Measurements from ENCODE around the gene SF3A2.
A peak's percentile ranks its signal among the peaks of the same experiment; 100 is the strongest.
"Not testable (repeated sequence)": the region's sequence is repeated elsewhere in the genome, so short reads cannot be mapped to it uniquely, and the experiment has no call there.

The SF3A2 gene

GRCh38 chr19:2277138-2277537 is 40.5 kb downstream of the SF3A2 start:
- no peak for DNase-seq

DNA sequence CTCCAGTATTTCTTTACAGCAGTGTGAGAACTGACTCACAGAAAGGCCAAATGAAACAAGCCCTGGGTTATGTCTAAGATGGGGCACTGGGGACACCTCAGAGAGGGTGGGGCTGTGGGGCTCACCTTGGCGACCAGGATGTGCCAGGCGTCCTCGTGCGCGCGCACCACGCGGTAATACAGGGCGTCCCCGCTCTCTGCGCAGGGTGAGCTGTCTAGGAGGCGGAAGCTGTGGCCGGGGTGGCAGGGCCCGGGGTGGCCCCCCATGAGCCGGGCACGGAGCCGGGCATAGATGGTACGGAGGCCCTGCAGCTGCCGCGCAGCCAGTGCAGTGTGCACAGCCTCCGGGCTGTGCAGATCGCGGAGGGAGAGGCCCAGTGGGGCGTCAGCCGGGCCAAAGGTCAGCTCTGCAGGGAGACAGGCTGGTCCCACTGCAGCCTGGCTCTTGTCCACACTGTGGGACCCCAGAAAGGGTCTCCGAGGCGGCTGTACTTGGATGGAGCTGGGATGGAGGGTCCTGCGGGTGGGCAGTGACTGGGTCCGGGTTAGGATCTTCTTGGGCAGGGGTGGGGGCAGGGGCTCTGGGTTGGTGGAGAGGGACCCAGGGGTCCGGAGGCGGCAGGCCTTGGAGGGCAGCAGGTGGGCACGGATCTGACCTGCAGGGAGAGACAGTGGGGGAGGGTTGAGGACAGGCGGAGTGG is 42.0 kb downstream of the SF3A2 start:
- no peak for DNase-seq

DNA sequence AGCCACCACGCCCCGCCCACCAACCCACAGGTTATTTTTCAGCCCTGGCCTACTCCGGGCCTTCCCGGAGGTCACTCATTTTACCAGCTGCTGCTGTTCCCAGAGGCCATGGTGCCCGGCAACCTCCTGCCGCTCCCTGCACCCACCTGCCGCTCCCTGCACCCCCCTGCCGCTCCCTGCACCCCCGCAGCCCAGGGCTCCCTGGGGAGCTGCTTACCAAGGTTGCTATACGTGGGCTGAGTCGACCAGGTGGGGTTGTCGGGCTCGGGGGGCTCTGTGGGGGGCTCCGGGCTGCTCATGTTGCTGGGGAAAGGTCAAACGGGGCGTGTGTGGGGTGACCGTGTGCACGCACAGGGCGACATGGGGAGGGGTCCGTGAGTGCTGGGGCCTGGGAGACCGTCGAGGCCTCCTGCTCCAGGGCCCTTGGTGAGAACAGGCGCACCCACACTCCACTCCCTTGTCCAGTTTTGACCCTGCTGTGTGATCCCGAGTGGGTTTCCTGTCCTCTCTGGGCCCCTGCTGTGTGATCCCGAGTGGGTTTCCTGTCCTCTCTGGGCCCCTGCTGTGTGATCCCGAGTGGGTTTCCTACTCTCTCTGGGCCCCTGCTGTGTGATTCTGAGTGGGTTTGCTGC is 44.1 kb downstream of the SF3A2 start:
- DNase-seq = no peak

- not testable (repeated sequence) for DNase-seq
Measured at GRCh38 chr19:2281265-2282061, 44.8 kb downstream of the SF3A2 start.

DNA sequence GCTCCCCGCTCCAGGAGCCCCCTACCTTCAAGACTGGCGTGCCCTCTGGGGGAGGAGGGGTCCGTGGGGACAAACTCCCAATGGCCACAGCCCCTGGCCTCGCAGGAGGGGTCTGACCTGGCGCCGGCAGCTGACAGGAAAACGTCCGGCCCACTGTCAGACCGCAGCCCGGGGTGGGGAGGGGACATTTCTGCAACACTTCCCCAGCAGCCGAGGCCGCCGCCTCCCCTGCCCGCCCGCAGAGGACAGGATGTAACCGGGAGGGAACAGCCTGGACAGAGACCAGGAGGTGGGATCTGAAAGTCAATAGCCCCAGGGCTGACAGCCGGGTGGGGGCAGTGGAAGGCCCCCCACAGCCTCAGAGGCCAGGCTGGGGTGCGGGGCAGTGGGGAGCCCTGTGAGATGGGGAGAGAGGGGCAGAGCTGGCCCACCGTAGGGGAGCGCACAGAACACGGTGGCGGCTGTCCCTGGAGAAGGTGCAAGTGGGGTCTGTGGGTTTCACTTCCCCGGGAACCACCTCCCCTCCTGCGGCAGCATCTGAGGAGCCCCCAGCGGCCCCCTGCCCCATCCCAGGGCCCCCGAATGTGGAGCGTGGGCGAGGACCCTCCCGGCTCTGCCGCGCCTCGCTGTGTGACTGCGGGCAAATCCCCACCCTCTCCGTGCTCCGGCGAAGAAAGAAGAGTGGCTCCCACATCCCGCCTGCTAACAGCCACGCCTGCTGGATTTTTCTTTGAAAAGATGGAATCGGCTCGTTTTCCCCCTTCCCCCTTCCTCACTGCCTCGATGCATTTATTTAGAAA is 45.6 kb downstream of the SF3A2 start, which contains the start of gene PEAK3:
Gene PEAK3 (minus strand): TSS at position 114 of the 800 bp plus-strand sequence. CDS start 1,244 bp downstream, outside the sequence.
- no peak for DNase-seq

DNA sequence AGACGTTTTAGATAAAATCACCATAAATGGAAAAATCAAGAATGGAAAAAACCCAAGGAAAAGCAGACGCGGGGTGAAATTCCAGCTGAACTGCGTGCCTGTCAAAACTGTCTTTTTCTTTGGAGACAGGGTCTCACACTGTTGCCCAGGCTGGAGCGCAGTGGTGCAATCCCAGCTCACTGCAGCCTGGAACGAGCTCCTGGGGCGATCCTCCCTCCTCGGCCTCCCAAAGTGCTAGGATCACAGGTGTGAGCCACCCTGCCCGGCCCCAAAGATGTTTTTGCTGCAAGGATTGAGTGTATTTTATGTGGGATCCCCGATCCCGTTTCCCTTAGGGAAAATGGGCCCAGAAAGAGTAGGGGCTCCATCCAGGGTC is 46.2 kb downstream of the SF3A2 start:
- no peak for DNase-seq

DNA sequence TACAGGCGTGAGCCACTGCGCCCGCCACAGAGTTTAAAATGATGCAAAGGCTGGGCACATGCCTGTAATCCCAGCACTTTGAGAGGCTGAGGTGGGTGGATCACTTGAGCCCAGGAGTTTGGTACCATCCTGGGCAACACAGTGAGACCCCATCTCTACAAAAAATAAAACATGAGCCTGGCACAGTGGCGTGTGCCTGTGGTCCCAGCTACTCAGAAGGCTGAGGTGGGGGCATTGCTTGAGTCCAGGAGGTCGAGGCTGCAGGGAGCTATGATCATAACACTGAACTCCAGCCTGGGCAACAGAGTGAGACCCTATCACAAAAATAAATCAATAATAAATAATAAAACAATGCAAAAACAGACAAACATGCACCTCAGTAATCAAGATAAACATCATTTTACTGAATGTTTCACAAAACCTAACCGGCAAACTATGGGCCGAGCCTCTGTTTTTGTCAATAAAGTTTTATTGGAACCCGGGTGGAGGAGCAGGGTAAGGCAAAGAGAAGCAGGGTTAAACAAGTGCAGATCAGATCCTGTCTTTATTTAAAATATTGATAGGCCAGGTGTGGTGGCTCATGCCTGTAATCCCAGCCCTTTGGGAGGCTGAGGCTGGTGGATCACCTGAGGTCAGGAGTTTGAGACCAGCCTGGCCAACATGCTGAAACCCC is 47.3 kb downstream of the SF3A2 start:
- no peak for DNase-seq

DNA sequence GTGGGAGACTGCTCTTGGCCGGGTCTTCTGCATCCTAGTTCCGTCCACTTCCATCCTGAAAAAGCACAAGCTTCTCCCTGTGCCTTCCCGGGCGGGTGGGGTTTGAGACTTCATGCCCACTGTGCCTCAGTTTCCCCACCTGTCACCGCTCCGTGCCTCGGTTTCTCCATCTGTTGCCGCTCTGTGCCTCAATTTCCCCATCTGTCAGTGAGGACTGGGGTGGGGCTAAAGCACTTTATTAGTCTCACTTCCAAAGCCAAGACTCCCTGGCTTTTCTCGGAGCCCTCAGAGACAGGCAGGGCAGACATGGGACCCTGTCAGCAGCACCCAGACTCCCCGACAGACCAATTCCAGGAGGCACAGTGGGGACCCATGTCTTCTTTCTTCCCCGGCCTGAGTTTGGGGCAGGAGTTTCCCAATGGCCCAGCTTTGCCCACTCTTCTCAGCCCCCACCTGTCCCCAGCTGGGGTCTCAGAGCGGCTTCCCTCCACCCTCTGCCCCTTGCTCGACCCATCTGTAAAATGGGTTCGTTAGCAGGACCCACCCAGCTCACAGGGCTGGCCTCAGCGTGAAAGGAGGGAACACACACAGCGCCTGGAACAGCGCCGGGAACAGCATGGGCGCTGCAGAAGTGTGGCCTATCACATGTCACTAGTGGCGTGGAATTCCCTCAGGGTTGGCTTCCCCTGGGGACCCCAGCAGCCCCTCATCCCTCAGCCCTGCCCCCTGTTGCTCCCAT is 49.9 kb downstream of the SF3A2 start:
- no peak for DNase-seq

DNA sequence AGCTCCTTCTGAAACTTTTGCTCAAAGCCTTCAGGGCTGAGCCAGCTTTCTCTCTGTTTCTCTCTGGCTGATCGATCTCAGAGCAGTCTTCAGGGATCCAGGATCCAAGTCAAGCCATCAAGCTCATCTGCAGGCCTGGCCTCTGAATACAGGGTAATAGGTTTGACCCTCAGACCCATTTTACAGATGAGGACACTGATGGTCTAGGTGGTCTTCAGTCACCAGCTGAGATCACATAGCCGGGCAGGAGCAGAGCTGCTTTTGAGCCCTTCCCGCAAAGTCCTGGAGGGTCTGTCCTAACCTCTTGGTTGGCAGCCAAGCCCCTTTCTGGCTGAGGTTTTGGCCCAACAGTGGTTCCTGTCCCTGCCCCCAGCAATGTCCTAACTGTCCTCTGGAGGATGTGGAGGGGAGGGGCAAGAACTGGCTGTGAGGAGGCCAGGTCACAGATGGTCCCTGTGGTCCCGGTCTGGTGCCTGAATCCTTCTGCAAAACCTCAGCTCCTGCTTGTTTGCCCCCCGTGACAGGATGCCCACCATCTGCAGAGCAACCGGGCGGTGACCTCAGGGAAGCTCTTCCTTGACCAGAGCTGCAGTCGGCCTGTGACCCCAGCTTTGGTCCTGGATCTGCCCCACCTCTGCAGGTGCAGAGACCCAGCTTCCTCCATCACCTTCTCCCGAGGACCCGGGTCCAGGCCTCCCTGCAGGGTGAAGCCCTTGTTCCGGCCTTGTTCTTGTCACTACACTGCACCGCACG is 51.1 kb downstream of the SF3A2 start:
- DNase-seq = no peak

DNA sequence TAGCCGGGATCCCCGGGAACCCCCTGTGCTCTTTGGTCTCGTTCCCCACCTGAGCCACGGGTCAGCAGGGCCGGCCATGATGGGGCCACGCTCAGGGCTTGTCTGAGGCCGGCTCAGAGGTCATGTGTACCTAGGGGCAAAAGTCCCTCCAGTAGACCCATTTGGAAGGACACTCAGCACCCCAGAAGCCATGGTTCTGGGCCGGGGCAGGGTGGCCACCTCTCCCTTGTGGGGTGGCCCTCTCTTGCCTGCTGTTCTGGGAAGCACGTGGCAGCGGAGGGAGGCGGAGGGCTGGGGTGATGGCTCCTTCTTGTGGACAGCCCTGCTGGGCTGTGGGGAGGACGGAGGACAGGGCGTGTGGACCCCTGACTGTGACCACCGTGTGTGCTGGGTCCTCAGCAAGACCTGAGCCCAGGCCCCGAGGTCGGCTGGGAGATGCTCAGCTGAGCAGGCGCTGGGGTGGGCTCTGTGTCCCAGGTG is 51.8 kb downstream of the SF3A2 start:
- no peak for DNase-seq

GRCh38 chr19:2288818-2289713 is 52.4 kb downstream of the SF3A2 start:
- peak; percentile 67 for DNase-seq

DNA sequence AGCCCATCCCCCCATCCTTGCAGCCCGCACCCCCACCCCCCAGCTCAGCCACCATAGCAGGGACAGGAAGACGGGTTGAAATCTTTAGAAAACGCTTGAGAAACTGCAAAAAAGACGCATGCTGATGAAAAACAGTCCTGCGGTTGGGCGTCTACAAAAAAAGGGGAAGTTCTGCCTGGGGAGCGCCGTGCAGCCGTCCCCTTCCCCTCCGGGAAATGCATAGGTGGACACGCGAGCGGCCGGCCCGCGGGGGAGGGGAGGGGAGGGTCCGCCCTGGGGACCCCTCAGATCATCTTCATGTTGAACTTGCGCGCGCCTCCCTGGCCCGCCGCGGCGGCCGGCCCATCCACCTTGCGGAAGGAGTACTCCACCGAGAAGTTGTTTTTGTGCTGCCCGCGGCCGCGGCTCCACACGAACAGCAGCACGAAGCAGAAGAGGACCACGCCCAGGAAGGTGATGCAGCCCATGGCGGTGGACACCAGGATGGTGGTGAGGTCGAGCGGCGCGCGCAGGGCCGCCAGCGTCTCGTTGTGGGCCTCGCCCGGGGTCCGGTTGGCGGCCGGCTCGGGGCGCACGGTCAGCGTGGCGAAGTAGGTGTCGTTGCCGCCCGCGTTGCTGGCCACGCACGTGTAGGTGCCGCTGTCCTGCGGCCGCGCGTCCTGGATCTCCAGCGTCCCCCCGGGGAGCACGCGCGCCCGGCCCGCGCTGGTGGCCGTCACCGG is 53.3 kb downstream of the SF3A2 start:
- peak; percentile 79 for DNase-seq

GRCh38 chr19:2290441-2291184 is 54.0 kb downstream of the SF3A2 start:
- DNase-seq = peak; percentile 72

- no peak for DNase-seq
Measured at GRCh38 chr19:2291185-2291751, 54.6 kb downstream of the SF3A2 start.

- DNase-seq = no peak
Measured at GRCh38 chr19:2294687-2295335, 58.2 kb downstream of the SF3A2 start.

- DNase-seq = no peak
Measured at GRCh38 chr19:2296141-2296540, 59.5 kb downstream of the SF3A2 start.
